Measurements from ENCODE around the gene PRDM15.
"Not testable (repeated sequence)": the region's sequence is repeated elsewhere in the genome, so short reads cannot be mapped to it uniquely, and the experiment has no call there.

The PRDM15 gene

DNA sequence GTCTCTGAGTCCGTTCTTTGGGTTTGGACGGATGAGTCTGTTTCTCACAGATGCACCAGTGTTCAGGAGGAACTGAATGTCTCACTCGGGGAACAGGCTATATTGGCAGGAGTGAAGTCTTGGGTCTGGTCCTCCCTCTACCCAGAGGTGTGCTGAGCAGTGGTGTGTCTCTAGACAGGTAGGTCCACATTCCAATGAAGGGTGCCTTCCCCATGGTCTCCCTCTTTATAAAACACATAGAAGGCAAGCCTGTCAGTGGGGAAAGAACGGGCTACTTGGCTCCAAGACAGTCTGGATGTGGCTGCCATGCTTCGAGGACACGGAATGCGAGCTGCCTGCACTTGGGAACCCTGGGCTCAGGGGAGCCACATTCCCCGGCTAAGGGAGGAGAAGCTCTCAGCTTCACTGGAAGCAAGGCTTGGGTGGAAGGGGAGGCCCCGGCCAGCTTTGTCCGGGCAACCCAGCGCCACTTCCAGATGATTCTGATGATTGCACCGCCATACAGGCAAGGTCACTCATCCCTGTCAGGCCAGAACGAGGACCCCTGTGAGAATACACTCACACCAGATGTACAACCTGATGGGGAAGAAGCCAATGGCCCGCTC lies 82.6 kb downstream of the PRDM15 start:
- no peak for DNase-seq (ENCODE audit: low read depth)
- TF ChIP-seq, protein P1, sequence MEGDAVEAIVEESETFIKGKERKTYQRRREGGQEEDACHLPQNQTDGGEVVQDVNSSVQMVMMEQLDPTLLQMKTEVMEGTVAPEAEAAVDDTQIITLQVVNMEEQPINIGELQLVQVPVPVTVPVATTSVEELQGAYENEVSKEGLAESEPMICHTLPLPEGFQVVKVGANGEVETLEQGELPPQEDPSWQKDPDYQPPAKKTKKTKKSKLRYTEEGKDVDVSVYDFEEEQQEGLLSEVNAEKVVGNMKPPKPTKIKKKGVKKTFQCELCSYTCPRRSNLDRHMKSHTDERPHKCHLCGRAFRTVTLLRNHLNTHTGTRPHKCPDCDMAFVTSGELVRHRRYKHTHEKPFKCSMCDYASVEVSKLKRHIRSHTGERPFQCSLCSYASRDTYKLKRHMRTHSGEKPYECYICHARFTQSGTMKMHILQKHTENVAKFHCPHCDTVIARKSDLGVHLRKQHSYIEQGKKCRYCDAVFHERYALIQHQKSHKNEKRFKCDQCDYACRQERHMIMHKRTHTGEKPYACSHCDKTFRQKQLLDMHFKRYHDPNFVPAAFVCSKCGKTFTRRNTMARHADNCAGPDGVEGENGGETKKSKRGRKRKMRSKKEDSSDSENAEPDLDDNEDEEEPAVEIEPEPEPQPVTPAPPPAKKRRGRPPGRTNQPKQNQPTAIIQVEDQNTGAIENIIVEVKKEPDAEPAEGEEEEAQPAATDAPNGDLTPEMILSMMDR (conservative IDR thresholded peaks at IDR 0.05; ENCODE audit: low read depth, low read length): no peak

DNA sequence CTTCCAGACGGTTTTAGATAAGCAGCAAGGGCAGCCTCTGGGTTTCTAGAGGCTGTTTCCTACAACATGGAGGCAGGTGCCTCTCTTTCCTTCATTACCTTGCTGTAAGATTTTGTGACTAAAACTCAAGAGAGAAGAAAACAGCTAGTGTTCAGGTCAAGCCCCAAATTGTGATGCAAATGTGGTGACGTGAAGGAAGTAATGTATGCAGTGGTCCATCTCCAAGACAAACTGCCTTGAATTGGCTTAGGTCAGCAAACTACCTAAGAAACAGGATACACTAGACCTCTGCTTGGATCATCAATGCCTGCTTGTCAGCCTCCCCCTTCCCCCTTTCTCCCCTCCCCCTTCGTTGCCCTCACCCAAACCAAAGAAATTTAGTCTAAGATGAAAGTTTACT lies 83.4 kb downstream of the PRDM15 start:
- H3K4me3 ChIP-seq (ENCODE audit: low read length): no peak overlapping the region
- DNase-seq (ENCODE audit: low read depth): no peak
- TF ChIP-seq, protein P1 (conservative IDR thresholded peaks at IDR 0.05; ENCODE audit: low read depth, low read length): no peak

More for the DNA sequence above, 82.6 kb downstream of the PRDM15 start:
- no peak overlapping the region for H3K4me3 ChIP-seq (ENCODE audit: low read length)

DNA sequence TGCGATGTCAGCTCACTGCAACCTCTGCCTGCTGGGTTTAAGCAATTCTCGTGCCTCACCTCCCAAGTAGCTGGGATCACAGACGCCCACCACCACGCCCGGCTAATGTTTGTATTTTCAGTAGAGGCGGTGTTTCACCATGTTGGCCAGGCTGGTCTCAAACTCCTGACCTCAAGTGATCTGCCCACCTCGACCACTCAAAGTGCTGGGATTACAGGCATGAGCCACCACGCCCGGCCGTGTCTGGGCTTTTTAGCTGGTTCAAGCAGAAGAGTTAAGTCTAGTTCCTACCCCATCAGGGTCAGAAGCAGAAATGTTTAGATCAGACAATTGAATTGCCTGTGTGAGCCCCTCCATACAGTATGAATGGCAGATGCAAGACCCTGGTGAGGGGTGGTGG lies 84.5 kb downstream of the PRDM15 start:
- no peak overlapping the region for H3K4me3 ChIP-seq (ENCODE audit: low read length)
- no peak for DNase-seq (ENCODE audit: low read depth)
- TF ChIP-seq, protein P1 (conservative IDR thresholded peaks at IDR 0.05; ENCODE audit: low read depth, low read length): no peak

DNA sequence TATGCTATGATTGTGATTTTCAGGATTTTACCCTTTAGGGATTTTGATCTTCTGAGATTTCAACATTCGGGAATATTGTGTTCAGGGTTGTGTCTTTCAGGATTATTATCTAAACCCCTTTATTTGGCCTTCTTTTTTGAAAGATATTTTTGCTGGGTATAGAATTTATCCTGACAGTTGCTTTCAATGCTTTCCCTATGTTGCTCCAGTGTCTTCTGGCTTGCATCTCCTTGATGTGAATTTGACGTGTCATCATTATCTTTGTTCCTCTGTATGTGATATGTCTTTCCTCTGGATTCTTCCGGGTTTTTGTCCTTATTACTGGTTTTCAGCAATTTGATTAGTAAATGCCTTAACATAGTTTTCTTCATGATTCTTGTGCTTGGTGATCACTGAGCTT lies 86.4 kb downstream of the PRDM15 start:
- H3K4me3 ChIP-seq (ENCODE audit: low read length): no peak overlapping the region
- TF ChIP-seq, protein P1 (conservative IDR thresholded peaks at IDR 0.05; ENCODE audit: low read depth, low read length): no peak
- no peak for DNase-seq (ENCODE audit: low read depth)

DNA sequence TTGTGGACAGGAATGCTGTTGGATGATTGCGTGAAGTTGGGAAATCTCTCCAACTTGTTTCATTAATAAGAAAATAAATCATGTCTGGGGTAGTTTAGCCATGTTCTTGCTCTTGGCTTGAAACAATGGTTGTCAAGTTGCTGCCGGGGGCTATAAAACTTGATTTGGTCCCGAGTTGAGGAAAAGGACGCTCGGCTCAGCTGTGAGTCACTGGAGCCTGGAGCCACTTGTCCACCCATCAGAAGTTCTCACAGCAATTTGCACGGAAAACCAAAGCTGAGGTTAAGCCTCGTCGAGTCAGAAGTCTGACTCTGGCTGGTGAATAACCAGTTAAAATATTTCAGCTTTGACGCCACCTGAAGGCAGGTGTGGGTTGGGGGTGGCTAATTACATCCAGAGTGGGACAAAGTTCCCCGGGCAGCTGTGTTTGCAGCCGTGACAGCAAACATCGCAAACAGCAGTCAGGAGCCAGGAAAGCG lies 92.6 kb downstream of the PRDM15 start:
- H3K4me3 ChIP-seq (ENCODE audit: low read length): no peak overlapping the region
- DNase-seq (ENCODE audit: low read depth): no peak
- TF ChIP-seq, protein P1 (conservative IDR thresholded peaks at IDR 0.05; ENCODE audit: low read depth, low read length): no peak

DNA sequence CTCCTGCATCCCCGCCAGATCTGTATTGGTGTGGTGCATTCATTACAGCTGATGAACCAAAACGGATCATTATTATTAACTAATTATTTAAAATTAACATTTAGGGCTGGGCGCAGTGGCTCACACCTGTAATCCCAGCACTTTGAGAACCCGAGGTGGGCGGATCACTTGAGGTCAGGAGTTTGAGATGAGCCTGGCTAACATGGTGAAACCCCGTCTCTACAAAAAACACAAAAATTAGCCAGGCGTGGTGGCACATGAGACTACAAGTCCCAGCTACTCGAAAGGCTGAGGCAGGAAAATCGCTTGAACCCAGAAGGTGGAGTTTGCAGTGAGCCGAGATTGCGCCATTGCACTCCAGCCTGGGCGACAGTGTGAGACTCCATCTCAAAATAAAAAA lies 93.9 kb downstream of the PRDM15 start:
- H3K4me3 ChIP-seq (ENCODE audit: low read length); DNase-seq (ENCODE audit: low read depth): not testable (repeated sequence)

DNA sequence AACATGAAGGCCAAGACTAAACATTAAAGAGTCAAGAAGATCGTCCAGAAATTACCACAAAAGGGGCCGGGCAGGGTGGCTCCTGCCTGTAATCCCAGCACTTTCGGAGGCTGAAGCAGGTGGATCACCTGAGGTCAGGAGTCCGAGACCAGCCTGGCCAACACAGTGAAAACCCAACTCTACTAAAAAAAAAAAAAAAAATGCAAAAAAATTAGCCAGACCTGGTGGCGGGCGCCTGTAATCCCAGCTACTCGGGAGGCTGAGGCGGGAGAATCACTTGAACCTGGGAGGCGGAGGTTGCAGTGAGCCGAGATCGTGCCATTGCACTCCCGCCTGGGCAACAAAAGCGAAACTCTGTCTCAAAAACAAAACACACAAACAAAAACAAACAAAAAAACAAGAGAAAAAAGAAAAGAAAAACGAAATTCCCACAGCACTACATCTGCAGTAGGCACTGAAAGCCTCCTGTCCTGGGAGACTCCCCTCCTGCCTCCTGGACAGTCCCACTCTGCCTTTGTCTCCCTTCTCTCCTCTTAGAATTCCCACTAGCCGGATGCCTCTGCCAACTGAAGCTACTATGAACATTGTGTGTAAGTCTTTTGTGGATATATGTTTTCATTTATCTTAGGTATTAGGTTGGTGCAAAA lies 94.6 kb downstream of the PRDM15 start:
- TF ChIP-seq, protein P1 (conservative IDR thresholded peaks at IDR 0.05; ENCODE audit: low read depth, low read length): no peak
- DNase-seq (ENCODE audit: low read depth): no peak
- no peak overlapping the region for H3K4me3 ChIP-seq (ENCODE audit: low read length)

Data from retinal pigment epithelial cell (primary cell).